IPS-11a (cell line): ENCODE results near the gene EXOC6B.

Source experiments
- H3K4me3 ChIP-seq: one replicate; pipeline ENCODE4 v1.5.1; 2013; ENCODE audit warnings: low read depth, low read length, control low read depth

Gene EXOC6B

DNA sequence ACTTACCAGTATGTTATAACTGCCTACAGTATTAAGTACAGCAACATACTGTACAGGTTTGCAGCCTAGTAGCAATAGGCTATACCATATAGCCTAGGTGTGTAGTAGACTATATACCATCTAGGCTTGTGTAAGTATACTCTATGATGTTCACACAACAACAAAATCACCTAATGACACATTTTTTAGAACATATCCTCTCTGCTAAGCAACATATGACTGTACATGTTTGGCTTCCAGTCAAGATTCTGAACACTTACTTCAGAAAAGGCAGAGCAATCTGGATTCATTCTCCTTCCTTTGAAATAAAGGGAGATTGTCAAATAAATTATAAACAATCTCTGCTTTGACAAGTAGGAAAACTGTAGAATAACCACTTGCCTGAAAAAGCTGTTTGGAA, 81.8 kb downstream of the EXOC6B start:
- no peak overlapping the region for H3K4me3 ChIP-seq

DNA sequence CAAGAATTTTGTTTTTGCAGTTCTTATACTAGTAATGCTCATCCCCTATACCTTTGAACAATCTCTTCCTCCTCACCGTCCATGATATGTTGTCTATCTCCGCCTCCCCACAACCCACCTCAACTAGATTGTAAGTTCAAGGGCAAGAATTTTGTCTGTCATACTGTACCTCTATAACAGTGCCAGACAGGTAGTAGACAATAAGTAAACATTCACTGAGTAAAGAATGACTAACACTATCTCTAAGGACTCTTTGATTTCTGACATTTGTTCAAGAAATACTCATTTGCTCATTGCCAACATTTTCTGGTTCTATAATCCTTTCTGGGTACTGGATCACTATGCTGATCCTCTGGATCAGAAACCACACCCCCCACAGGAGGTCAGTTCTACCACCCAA, 82.4 kb downstream of the EXOC6B start:
- H3K4me3 ChIP-seq, result no peak overlapping the region

DNA sequence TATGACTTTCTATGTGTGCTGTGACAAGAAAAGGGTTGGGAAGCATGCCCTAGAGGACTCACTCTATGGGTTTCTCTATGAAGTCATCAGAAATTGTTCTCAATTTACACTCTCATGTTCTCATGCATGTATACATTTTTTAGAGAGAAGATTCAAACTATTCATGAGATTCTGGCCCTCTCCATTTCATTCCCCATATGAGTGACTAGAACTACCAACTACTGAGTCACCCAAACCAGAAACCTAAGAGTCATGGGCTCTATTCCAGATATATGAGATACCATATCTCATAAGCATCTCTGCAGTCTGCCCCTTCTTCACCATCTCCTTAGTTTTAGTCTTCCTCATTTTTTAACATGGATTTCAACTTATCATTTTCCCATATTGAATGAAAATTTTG, 87.7 kb downstream of the EXOC6B start:
- H3K4me3 ChIP-seq, result no peak overlapping the region

DNA sequence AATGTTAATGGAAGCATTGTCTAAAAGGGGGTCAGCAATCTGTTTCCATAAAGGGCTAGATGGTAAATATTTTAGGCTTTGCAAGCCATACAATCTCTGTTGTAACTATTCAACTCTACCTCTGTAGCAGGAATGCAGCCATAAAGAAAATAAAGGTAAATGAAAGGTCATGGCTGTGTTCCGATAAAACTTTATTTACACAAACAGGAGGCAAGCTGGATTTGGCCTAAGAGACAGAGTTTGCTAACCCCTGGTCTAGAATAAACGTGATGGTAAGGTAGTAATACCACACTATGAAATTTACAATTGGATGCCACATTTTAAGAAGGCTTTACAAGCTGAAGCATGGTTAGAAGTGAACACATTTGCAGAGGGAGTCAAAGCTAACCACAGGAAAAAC, 91.4 kb downstream of the EXOC6B start:
- no peak overlapping the region for H3K4me3 ChIP-seq

DNA sequence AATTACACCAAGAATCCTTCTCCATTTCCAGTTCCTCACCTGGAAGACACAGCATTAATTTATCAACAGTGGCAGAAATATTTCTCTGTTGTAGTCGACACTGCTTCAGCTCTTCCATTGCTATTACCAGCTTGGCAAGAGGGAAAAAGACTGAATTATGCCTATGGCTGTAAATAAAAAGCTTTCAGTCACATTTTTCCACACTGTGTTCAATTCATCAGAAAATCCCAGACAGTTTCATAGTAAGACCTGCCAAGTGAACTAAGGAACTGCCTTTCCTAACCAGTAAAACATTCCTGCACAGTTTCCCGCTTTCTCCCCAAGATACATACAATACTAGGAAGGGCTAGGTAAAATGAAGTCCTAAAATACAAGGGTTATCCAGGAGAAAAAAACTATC, 94.7 kb downstream of the EXOC6B start:
- H3K4me3 ChIP-seq, result no peak overlapping the region

DNA sequence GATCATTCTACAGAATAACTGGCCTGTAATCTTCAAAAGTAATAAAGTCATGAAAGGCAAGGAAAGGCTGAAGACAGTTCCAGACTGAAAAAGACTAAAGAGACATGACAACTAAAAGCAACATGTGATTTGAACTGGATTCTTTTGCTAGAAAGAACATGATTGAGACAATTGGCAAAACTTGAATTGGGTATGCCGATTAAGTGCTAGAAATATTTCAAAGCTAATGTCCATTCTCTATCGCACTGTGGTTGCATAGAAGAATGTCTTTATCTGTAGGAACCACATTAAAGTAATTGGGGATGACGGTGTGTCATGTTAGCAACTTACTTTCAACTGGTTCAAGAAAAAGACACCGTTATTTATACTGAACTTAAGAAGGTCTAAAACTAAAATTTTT, 98.5 kb downstream of the EXOC6B start:
- no peak overlapping the region for H3K4me3 ChIP-seq

DNA sequence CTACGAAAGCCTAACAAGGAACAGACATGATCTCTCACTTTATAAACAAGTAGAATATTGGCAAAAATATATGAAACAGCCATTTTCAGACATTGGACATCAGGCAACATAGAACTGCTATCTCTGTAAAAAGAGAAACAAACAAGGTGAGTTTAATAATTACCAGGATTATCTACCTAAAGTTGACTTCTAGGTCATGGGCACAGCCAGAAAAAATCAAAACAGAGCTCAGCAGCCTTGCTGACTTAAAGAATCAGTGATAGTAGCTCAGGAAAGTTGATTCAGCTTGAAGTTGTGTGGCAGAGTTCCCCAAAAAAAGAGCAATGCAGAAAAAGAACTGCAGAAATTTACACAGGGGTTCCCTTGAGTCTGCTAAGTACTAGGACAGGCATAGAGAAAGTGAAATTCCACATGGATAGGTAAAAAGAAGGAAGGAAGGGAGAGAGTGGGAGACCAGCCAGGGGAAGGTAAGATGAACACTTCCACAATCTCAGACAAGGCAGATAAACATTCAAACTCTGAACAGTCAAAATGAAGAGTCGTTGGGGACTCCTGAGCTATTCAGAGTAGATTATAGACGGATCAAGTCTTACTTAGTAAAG, 102.0 kb downstream of the EXOC6B start:
- no peak overlapping the region for H3K4me3 ChIP-seq

DNA sequence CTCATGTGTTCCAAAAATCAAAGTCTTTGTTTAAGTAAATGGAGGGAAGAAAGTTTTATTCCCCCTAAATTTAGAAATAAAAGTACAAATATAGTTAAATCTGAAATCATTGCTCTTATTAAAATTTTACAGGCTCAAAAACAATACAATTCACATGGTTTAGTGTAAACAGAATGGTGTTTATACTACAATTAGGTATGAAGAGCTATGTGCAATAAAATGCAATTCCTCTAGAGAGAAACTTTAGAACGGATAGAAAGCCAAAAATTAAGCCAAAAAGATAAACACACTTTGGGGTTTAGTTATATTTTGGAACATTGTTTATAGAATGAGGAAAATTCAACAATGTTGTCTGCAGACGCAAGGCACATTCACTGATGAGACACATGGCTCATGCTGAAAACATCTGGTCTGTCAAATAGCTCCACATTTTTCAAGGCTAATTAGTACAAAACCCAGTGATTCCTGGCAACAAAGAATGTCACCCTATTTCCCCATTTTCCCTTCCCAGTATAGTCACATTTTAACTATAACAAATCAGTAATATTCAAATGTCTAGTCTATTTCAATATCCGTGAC, 103.3 kb downstream of the EXOC6B start:
- H3K4me3 ChIP-seq, result no peak overlapping the region

DNA sequence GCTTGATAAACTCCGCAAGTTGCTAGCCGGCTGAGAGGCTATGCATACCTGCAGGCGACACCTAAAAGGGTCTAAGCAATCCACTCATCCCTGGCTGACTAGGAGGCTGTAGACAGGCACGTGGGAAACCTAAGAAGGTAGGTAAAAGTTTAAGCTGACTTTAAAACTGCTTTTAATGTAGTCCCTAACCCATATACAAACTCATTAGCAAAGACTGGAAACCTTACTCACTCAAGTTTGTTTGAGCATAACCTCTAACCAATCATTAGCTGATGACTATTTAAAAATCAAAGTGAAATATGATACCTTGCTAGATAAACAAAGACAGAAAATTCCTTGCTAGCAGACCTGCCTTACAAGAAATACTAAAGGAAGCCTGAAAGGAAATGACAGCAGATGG, 106.4 kb downstream of the EXOC6B start:
- no peak overlapping the region for H3K4me3 ChIP-seq

DNA sequence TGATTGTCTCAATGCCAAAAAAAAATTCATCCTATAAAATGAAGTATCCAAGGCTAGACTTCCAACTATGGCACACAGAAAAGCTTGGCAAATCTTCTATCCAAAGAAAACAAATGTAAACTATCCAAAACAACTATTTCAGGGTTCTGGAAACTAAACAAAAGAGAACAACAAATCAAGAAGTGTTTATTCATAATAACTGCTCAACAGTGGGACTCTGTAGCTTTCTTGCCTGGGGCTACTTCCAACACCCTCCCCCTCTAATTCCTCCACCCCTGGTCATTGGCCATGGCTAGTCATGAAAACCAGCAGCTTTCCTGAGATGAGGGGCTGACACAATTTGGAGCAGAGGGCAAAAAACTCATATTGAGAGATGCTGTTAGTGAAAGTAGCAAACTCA, 107.0 kb downstream of the EXOC6B start:
- H3K4me3 ChIP-seq, result no peak overlapping the region

DNA sequence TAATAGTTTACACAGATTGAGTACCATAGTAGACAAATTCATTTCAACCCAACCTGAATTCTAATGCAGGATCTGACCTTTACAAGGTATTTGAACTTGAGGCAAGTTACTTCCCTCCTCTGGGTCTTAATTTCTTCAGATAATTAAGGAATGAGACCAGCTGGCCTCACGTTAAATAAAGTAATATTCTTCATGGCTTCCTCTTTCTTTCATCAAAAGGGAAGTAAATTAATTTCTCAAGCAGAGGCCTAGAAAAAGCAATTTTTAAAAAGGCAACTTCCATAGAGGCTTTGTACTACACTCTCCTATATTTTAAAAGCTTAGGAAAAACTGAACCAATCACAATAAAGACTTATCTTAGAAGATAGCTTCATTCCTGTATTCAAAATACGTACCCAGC, 109.2 kb downstream of the EXOC6B start:
- H3K4me3 ChIP-seq, result no peak overlapping the region

DNA sequence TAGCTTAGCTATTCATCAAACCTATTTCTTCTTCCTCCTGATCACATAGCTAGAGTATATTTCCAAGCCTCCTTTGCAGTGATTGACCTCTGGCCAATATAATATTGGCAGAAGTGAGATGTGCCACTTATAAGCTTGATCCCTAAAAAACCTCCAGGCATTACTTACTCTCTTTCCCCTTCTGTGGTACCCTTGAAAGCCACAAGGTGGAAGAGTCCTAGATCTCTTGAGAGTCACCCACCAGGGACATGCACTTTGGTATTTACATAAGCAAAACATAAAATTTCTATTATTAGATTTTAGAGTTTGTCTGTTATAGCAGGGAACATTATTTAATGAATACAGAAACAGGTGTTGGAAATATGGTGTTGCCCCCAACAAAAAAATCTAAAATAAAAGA, 112.0 kb downstream of the EXOC6B start:
- H3K4me3 ChIP-seq, result no peak overlapping the region

DNA sequence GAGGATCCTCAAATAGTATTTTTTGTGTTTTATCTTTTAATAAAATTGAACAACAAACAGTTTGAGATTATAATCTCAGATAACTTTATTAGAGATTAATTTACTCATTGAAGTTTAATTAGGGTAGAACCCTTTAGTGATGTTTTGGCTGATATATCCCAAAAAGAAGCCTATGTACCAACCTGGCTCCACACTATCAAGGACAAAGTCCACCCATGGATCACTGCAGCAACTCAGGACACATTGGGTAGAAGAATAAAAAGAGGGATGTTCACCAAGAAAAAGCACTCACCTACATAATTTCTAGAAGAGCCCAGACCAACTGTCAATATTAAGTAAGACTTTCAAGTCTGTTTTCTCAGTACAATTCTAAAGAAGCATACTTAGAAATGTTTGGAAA, 112.9 kb downstream of the EXOC6B start:
- no peak overlapping the region for H3K4me3 ChIP-seq

DNA sequence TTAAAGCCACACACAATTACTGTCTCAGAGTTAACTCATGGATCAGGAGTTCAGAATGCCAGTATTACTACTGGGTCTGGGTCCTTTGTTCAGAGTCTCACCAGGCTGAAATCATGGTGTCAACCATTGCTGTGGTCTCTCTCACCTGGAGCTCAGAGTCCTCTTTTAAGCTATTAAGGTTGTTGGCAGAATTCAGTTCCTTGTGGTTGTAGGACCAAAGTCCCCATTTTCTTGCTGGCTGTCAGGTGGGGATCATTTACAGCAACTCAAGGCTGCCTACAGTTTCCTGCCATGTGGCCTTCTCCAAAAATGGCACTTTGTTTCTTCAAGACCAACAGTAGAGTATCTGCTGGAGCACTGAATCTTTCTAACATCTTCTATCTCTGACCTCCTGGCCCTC, 113.5 kb downstream of the EXOC6B start:
- no peak overlapping the region for H3K4me3 ChIP-seq

DNA sequence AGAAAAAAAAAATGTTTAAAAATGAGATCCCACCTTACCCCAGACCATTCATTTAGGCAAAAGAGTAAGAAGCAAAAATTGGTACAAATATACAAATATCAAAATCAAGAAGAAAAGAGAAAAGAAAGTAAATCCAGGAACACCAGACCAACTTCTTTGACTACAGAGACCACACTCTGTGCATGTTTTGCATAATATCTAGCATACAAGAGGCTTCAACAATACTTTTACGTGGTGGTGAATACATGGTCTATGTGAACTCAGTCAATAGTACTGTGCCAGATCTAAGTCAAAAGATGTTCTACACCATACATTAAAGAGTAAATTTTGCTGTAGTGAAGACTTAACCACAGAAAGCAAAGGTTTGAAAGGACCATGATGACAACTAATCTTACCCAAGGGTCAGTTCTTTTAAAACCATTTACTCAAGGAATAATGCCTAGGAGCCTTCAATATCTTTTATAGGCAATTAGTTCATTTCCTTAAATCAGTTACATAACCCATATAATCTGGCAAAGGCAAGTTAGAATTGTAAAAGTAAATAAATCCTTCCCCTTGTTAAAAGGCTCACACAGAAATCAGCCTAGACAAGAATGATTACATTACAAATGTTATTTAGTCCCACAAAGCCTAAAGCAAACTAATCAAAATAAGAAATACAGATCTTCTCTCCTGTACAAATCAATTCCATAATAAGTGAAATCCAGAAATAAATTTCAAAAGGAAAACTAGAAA, 115.2 kb downstream of the EXOC6B start:
- H3K4me3 ChIP-seq, result no peak overlapping the region

DNA sequence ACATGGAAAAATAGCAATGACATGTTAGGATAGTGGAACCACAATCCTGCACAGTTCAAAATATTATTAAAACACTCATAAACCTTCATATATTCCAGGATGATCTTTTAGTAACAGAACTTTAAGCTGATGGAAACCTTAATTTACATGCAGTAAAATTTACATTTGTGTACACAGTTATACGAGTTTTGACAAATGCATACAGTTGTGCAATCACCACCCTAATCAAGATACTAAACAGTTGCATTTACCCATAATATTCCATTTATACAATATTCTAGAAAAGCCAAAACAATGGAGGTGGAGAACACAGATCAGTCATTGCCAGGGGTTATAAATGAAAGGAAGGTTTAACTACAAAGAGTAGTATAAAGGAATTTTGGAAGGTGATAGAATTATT, 117.6 kb downstream of the EXOC6B start:
- H3K4me3 ChIP-seq, result no peak overlapping the region

DNA sequence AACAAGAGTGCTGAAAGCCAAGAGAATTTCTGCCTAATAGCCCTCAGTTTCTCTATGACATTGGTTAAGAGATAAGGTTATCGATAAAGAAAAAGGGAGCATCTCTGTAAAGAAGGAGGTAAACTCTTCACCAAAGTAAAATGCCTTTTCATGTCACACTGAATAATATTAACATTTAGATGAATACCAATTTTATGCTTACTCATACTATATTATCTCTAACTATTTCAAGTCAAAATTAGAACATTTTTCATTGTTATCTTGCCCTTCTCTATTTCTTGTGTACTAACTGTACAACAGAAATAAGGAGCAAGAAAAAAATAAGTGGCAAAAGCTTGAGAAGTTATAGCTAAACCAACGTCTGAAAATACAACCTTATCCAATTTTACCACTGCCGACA, 127.5 kb downstream of the EXOC6B start:
- H3K4me3 ChIP-seq, result no peak overlapping the region

DNA sequence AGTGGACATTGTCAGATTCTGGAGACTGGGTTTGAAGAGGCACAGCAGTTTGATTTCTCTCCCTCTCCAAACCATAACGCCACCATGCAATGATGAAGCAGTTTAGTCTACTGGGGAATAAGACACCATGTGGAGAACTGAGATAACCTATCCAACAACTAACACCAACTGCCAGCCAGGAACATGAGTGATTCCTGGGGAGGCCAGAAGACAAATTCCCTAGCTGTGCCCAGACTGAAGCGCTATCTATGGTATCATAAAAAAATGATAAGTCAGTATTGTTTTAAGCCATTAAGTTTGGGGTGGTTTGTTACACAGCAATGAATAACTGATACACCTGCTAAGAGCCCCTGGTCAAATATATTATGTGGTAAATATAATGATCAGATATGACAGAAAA, 129.3 kb downstream of the EXOC6B start:
- no peak overlapping the region for H3K4me3 ChIP-seq

DNA sequence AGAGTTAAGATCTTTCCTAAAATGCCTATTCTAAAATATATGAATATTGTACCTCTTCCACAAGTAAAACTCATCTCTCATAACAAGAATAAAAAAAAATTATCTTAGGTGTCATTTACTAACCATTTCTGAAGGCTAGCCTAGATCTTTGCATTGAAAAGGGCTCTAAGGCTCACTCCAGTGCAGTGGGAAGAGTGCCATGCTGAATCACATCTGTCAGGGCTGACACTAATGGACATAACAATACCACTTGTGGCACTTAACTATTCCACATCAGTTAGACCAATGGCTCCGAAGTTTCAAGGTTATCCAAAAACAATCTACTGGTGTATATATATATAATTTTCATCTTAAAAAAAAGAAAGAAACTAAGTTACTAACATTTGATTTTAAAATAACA, 130.2 kb downstream of the EXOC6B start:
- no peak overlapping the region for H3K4me3 ChIP-seq

DNA sequence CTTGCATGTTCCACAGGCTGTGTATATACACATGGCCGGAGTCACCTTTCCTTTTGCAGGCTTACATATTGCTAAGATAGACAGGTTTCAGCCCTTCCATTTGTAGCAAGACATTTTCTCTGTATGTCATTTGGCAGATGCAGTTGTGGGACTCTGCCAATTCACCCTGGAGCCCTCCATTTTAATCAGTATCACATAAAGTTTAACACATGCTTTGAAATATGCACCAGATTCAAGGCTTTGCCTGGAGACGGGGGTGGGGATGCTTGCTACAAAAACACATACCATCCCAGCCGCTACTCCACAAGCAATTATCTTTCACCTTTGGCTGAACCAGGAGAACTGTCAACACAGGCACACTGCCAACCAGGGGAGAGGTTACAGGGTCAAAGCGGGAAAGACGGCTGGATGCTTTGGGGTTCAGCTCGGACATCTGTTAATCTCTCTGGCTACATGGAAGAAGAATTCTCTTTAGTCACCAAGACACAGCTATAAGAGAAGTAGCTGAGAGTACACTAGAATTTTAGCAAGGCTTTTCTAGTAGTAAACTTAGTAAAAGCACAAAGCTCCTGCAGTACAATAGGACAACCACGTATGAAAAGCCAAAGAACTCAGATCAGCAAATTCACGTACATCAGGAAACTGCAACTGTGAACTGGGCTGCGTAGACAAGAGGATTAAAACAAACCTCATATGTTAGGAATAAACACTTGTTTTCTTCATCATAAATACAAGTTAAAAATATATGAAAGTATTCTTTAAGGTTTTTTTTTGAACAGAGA, 130.9 kb downstream of the EXOC6B start:
- no peak overlapping the region for H3K4me3 ChIP-seq

DNA sequence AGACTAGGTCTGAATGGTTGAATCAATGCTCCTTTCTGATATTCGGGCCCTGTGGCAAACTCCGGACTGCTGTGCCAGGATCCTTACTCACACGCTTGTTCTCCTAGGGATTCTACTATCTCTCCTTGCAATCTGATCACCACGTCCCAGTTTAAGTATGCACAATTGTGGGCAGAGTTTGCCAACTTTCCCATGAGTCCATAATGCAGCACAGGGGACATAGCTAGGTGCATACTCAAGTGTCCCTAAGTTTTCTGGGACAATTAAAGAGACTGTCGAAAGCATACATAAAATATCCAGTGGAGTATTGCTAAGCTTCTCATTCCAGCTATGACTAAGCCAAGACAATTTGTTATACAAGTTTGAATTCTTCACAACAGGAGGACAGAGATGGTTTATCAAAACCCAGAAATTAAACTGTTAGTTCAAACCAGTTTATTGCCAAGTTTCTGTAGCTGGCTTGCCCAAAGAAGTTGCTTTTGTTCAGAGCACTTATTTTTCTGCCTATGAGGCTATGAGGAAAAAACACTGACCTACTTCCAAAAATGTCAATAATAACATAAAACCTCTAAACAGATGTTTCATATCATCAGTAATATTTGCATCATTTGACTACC, 136.1 kb downstream of the EXOC6B start:
- H3K4me3 ChIP-seq, result no peak overlapping the region
